ENCODE data around the gene RAX2. TPM values are rescaled to one million over a fixed set of nuclear protein-coding genes. Genes with fewer than 3 reads are reported as not detected.

The RAX2 gene
- total RNA-seq, 4 donors from 2014 or later: not detected

GRCh38 chr19:3750211-3750610, 21.8 kb downstream of the RAX2 start:
- TF ChIP-seq, protein P1, sequence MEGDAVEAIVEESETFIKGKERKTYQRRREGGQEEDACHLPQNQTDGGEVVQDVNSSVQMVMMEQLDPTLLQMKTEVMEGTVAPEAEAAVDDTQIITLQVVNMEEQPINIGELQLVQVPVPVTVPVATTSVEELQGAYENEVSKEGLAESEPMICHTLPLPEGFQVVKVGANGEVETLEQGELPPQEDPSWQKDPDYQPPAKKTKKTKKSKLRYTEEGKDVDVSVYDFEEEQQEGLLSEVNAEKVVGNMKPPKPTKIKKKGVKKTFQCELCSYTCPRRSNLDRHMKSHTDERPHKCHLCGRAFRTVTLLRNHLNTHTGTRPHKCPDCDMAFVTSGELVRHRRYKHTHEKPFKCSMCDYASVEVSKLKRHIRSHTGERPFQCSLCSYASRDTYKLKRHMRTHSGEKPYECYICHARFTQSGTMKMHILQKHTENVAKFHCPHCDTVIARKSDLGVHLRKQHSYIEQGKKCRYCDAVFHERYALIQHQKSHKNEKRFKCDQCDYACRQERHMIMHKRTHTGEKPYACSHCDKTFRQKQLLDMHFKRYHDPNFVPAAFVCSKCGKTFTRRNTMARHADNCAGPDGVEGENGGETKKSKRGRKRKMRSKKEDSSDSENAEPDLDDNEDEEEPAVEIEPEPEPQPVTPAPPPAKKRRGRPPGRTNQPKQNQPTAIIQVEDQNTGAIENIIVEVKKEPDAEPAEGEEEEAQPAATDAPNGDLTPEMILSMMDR (IDR thresholded peaks at IDR 0.05; ENCODE audit: low read depth): no peak

- TF ChIP-seq, protein P1 (IDR thresholded peaks at IDR 0.05; ENCODE audit: low read depth): no peak
These were observed 23.1 kb downstream of the RAX2 start for GRCh38 chr19:3748965-3749364.

- TF ChIP-seq, protein P1 (IDR thresholded peaks at IDR 0.05; ENCODE audit: low read depth): no peak
These were observed 25.5 kb downstream of the RAX2 start for GRCh38 chr19:3746371-3747056.

DNA sequence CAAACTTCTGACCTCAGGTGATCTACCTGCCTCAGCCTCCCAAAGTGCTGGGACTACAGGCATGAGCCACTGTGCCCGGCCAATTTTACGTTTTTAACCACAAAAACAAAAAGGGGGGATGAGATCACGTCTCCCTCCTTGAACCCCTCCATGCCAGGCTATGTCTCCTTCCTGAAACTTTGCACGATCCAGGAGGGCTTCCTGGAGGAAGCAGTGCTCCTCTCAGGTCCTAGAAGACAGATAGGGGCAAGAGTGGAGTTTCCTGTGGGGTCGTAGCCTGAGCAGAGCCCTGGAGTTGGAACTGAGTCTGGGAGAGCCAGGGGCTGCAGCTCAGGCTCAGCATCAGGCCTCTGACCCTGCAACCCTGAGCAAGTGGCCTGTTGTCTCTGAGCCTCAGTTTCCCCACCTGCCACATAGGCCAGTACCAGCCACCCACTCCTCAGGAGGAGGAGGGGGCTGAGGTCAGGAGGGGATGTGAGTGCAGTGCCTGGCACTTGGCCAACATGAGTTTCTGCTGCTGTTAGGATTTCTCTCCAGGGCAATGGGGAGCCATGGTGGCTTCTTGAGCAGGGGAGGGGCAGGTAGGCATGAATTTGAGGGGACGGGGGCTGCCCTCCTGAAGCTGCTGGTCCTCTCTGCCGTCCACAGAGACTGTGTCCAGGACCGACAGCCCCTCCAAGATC, 26.5 kb downstream of the RAX2 start:
- TF ChIP-seq, protein P1 (IDR thresholded peaks at IDR 0.05; ENCODE audit: low read depth): no peak

GRCh38 chr19:3743486-3743885, 28.5 kb downstream of the RAX2 start:
- TF ChIP-seq, protein P1 (IDR thresholded peaks at IDR 0.05; ENCODE audit: low read depth): no peak

- TF ChIP-seq, protein P1 (IDR thresholded peaks at IDR 0.05; ENCODE audit: low read depth): no peak
These were observed 31.6 kb downstream of the RAX2 start for GRCh38 chr19:3740431-3740830.

DNA sequence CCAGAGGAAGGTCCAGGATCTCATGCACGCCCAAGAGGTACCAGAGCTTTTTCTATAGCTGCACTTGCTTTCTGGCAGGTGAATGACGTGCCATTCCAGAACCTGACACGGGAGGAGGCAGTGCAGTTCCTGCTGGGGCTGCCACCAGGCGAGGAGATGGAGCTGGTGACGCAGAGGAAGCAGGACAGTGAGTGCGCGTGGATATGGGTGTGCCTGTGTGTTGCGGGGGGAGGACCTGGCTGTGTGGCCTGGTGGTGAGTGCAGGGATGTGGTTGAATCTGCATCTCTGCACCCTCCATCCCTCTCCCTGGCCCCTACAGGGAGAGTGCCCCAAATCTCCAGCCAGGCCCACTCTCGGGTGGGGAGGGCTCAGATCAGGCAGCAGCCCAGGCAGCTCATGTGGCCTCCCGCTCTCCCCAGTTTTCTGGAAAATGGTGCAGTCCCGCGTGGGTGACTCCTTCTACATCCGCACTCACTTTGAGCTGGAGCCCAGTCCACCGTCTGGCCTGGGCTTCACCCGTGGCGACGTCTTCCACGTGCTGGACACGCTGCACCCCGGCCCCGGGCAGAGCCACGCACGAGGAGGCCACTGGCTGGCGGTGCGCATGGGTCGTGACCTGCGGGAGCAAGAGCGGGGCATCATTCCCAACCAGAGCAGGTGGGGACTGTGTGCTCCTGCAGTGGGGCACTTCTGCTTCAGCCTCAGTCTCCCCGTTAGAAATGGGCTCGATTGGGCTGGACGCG, 33.4 kb downstream of the RAX2 start:
- TF ChIP-seq, protein P1 (IDR thresholded peaks at IDR 0.05; ENCODE audit: low read depth): no peak
